GM12873 (cell line): ENCODE measurements around the gene MAP3K10.

Source experiments
- TF ChIP-seq, protein P1 (sequence below): IDR thresholded peaks from 2 replicates; pipeline ENCODE4 v1.5.1; 2012; ENCODE audit warnings: low read depth, mild to moderate bottlenecking, moderate library complexity, low read length, control low read depth; ENCODE audit not compliant: insufficient read depth; ENCODE audit errors: missing control alignments

The MAP3K10 gene

DNA sequence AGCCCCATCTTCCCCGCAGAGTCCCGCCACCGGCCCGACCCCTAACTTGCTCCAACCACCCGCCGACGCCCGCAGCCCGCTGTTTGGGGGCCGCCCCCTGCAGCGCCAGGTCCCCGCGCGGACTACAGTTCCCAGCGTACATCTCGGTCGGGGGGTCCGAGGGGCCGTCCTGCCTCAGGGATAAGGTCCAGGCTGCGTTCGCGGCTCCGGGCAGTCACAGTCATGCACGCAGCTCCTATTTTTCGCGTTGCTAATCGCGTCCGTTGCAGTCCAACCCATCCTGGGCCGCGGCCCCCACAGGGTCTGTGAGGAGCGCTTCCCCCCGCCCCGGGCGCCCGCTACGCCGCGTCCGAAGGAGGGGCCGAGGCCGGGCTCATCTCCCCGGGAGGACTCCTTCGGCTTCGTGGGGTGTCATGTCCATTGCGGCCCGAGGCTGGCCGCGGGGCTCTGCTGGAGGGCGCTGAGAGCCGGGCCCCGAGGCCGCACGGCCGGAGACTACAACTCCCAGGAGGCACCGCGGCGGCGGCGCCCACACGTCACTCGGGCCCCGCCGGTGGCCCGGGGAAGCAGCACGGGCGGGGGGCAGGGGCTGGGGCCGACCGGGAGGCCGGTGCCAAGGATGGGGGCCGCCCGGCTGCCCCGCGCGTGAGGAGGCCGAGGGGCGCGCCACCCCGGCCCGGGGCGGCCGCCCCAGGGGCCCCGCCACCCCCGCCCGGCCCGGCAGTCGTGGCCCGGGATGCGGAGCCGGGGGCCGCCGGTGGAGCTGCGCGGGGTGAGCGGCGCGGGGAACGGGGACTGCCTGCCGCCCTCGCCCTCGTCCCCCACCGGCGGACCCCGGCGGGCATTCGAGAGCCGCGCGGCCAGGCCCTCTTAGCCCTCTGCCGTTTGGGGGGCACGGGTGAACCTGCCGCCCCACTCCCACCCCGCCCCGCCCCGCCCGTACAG is at the start of gene MAP3K10:
MAP3K10 (plus strand) TSS at position 536 of the 945 bp plus-strand sequence. CDS start 606 bp downstream, outside the sequence.
- TF ChIP-seq, protein P1, sequence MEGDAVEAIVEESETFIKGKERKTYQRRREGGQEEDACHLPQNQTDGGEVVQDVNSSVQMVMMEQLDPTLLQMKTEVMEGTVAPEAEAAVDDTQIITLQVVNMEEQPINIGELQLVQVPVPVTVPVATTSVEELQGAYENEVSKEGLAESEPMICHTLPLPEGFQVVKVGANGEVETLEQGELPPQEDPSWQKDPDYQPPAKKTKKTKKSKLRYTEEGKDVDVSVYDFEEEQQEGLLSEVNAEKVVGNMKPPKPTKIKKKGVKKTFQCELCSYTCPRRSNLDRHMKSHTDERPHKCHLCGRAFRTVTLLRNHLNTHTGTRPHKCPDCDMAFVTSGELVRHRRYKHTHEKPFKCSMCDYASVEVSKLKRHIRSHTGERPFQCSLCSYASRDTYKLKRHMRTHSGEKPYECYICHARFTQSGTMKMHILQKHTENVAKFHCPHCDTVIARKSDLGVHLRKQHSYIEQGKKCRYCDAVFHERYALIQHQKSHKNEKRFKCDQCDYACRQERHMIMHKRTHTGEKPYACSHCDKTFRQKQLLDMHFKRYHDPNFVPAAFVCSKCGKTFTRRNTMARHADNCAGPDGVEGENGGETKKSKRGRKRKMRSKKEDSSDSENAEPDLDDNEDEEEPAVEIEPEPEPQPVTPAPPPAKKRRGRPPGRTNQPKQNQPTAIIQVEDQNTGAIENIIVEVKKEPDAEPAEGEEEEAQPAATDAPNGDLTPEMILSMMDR, result no peak

DNA sequence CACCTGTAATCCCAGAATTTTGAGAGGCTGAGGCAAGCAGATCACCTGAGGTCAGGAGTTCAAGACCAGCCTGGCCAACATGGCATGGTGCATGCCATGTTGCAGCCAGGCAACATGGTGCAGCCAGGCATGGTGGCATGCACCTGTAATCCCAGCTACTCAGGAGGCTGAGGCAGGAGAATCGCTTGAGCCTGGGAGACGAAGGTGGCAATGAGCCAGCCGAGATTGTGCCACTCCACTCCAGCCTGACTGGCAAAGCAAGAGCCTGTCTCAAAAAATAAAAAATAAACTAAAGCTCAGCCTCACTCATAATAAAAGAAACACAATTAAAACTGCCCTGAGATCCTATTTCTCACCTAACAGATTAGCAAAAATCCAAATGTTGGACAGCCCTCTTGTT is 49.7 kb upstream of the MAP3K10 start:
- TF ChIP-seq, protein P1, result no peak

DNA sequence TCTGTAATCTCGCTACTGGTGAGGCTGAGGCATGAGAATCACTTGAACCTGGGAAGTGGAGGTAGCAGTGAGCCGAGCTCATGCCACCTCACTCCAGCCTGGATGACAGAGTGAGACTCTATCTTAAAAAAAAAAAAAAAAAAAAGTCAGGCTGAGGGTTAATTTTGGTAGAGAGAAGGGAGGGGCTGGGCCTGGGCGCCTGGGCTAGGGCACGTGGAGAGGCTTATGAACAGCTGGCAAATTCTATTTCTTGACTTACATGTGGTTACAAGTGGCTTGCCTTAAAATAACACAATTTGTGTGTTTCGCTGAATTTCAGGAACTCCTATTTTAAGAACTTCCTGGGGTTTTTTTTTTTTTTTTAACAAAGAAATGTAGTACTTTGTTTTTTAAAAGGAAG is 47.6 kb upstream of the MAP3K10 start:
- TF ChIP-seq, protein P1, result no peak

DNA sequence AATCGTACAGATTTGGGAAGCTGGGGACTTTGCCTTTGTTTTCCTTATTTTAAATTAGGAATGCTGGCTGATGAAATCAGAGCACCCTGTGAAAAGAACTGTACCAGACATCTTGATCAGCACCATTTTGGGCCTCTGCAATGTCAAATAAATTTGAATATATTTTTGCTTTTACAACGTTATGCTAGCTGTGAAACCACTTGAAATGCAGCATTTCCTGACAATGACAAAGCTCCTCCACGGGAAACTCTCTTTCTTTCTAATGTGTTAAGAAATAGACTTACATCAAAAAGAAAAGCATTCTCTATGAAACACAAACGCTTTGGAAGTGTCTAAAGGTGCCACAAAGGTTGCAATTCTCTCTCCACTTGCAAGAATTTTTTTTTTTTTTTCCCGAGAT is 47.1 kb upstream of the MAP3K10 start:
- TF ChIP-seq, protein P1, result no peak

DNA sequence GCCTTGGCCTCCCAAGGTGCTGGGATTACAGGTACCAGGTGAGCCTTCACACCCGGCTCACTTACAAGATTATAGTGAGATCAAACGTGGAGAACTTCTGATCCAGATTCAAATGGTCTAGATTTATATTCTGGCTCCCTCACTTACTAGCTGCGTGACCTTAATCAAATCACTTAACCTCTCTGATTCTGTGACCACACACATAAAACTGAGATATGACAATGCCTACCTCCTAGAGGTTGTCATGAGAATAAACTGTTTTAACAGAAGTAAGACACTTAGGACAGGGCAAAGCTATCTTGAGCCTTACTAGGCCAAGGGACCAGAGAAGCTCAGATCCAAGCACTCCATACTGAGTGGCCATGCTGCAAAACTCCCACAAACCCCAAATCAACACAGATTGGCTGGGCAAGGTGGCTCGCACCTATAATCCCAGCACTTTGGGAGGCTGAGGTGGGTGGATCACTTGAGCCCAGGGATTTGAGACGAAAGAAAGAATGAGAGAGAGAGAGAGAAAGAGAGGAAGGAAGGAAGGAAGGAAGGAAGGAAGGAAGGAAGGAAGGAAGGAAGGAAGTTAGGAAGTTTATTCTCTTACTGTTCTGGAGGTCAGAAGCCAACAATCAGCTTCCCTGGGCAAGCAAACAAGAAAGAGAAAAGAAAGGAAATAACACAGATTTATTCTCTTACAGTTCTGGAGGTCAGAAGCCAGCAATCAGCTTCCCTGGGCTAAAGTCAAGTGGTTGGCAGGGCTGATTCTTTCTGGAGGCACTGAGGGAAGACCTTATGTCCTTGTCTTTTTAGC is 46.1 kb upstream of the MAP3K10 start:
- TF ChIP-seq, protein P1, result peak; percentile 40

DNA sequence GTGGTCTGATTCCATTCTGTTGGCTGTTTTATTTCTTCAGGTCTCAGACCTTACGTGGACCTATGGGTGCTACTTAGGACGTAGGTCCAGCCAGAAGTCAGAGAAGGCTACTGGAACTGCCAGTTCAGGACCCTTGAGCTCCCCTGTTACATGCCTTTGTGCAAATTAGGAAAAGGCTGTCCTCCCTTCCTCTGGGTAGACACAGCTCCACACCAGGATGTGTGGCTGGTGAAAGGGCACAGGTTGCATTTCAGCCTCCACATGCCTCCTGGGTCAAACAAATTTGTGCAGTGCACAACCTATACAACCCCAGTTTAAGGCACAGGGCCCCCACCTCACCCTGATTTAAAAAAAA is 43.9 kb upstream of the MAP3K10 start:
- TF ChIP-seq, protein P1, result no peak
